Neural progenitor cell (in vitro differentiated cells): Measurements from ENCODE around the gene SLX4. TPM values are rescaled to one million over a fixed set of nuclear protein-coding genes. Genes with fewer than 3 reads are reported as not detected.

Source experiments
- DNase-seq: peaks from one replicate; pipeline ENCODE4 v3.0.0-alpha.2; 2016; ENCODE audit warnings: low spot score
- H2AFZ ChIP-seq: fragments of 200-600 bp; sonication (generic); replicated peaks from 2 replicates; pipeline ENCODE4 v1.6.1; 2016; ENCODE audit warnings: antibody characterized with exemption
- H3F3A ChIP-seq: fragments of 200-600 bp; sonication (generic); 2 replicates; pipeline ENCODE4 v1.6.1; 2016; ENCODE audit warnings: antibody characterized with exemption, low read depth
- H3K27ac ChIP-seq: fragments of 200-600 bp; sonication (generic); 2 replicates; pipeline ENCODE4 v1.5.1; 2016; ENCODE audit warnings: mild to moderate bottlenecking
- H3K27me3 ChIP-seq: fragments of 200-600 bp; sonication (generic); 2 replicates; pipeline ENCODE4 v1.6.1; 2016; ENCODE audit warnings: mild to moderate bottlenecking, moderate library complexity
- H3K36me3 ChIP-seq: fragments of 200-600 bp; sonication (generic); 2 replicates; pipeline ENCODE4 v1.5.1; 2016
- H3K4me1 ChIP-seq: fragments of 200-600 bp; sonication (generic); 2 replicates; pipeline ENCODE4 v1.6.1; 2016; ENCODE audit warnings: mixed run types
- H3K4me2 ChIP-seq: fragments of 200-600 bp; sonication (generic); 2 replicates; pipeline ENCODE4 v1.6.1; 2016
- H3K4me3 ChIP-seq: fragments of 200-600 bp; sonication (generic); 2 replicates; pipeline ENCODE4 v1.5.1; 2016
- H3K79me2 ChIP-seq: fragments of 200-600 bp; sonication (generic); 2 replicates; pipeline ENCODE4 v1.6.1; 2016; ENCODE audit warnings: low read depth
- H3K9ac ChIP-seq: fragments of 200-600 bp; sonication (generic); 2 replicates; pipeline ENCODE4 v1.6.1; 2016
- H3K9me3 ChIP-seq: fragments of 200-600 bp; sonication (generic); 2 replicates; pipeline ENCODE4 v1.5.1; 2016; ENCODE audit warnings: low read depth
- H4K20me1 ChIP-seq: fragments of 200-600 bp; sonication (generic); 2 replicates; pipeline ENCODE4 v1.6.1; 2016; ENCODE audit warnings: low read depth
- H3K27ac Mint-ChIP-seq: 3 replicates; pipeline ENCODE4 v1.8.0; 2021; ENCODE audit warnings: mixed read lengths
- H3K27me3 Mint-ChIP-seq: 2 replicates; pipeline ENCODE4 v1.8.0; 2022; ENCODE audit warnings: low read depth, mild to moderate bottlenecking, inconsistent platforms, moderate library complexity, mixed read lengths; ENCODE audit not compliant: insufficient read depth
- H3K36me3 Mint-ChIP-seq: 3 replicates; pipeline ENCODE4 v1.8.0; 2021; ENCODE audit warnings: mixed read lengths
- H3K4me1 Mint-ChIP-seq: 3 replicates; pipeline ENCODE4 v1.8.0; 2021; ENCODE audit warnings: mixed read lengths
- H3K4me3 Mint-ChIP-seq: 3 replicates; pipeline ENCODE4 v1.8.0; 2021; ENCODE audit warnings: mild to moderate bottlenecking, moderate library complexity, mixed read lengths
- H3K9me3 Mint-ChIP-seq: 3 replicates; pipeline ENCODE4 v1.8.0; 2020; ENCODE audit warnings: mixed read lengths
- CTCF ChIP-seq: fragments of 200-600 bp; sonication (generic); IDR thresholded peaks from 2 replicates; pipeline ENCODE4 v1.5.1; 2017; ENCODE audit warnings: antibody characterized with exemption, mild to moderate bottlenecking
- EZH2 ChIP-seq: fragments of 200-600 bp; sonication (generic); IDR thresholded peaks from 2 replicates; pipeline ENCODE4 v1.6.1; 2017; ENCODE audit warnings: antibody characterized with exemption, mild to moderate bottlenecking, moderate library complexity
- EZH2phosphoT487 ChIP-seq: fragments of 200-600 bp; sonication (generic); IDR thresholded peaks from 2 replicates; pipeline ENCODE4 v1.6.1; 2017; ENCODE audit warnings: antibody characterized with exemption
- total RNA-seq: library from RNA; depleted of rRNA; stranded (reverse); fragments of >200 nt; gene quantifications from 2 replicates; pipeline ENCODE4 v1.2.3, GENCODE V29; 2015; ENCODE audit warnings: low replicate concordance

The SLX4 gene
- total RNA-seq, 1 donor from 2014 or later, result 7.7 TPM

DNA sequence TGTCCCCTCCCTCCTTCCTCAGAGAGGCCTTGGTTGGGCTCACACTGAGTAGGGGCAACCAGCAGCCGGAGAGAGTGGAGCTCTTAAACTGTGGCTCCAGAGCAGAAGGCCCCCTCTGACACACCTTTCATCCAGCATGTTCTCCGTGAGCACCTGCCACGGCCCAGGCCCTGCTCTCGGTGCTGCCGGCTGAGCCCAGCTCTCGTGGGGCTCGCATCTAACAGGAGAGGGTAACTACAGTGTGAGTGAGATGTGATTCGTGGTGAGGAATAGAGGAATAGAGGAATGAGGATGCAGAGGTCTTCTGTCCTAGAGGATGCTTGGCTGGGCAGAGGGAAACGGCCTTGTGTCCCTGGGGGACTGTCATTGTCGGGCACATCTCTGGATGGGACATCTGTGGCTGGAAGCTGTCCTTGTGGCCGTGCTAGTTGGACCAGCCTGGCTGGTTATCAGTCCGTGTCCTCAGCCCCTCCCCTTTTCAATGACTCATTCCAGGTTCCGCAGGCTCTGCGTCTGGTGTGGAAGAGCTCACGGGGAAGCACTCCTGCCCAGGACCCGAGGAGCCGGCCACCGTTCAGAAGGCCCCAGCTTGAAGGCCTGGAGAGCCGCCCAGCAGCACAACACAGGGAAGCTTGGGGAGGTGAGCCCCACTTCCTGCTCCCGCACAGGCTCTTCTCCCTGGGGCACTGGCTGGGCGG is 31.1 kb upstream of the SLX4 start:
- Mint-ChIP-seq H3K36me3 (peaks cover 6% of the 10 kb centered on the region), H3K4me3 (no peak overlapping the region), H3K4me1 (peaks cover 59% of the 10 kb centered on the region), H3K27ac (no peak overlapping the region), H3K9me3 (no peaks in the 10 kb centered on the region), H3K27me3 (peaks cover 12% of the 10 kb centered on the region)
- Histone ChIP-seq H3K27me3 (no peaks in the 10 kb centered on the region), H3K27ac (no peak overlapping the region), H2AFZ (no peak overlapping the region), H4K20me1 (peaks cover 18% of the 10 kb centered on the region), H3K4me2 (no peak overlapping the region), H3F3A (peaks cover 27% of the 10 kb centered on the region), H3K79me2 (peaks cover 5% of the 10 kb centered on the region), H3K4me3 (no peak overlapping the region), H3K9ac (no peak overlapping the region), H3K9me3 (no peaks in the 10 kb centered on the region), H3K36me3 (no peaks in the 10 kb centered on the region), H3K4me1 (peaks cover 24% of the 10 kb centered on the region)
- TF ChIP-seq EZH2 (no peak), CTCF (no peak), EZH2phosphoT487 (no peak)
- DNase-seq, result no peak

- peaks cover 8% of the 10 kb centered on the region for H3K36me3 Mint-ChIP-seq
- no peak for DNase-seq
- H3K27me3 ChIP-seq, result no peaks in the 10 kb centered on the region
- H3K27ac Mint-ChIP-seq, result no peak overlapping the region
- no peaks in the 10 kb centered on the region for H3K9me3 ChIP-seq
- peaks cover 5% of the 10 kb centered on the region for H3K79me2 ChIP-seq
- peaks cover 12% of the 10 kb centered on the region for H3K27me3 Mint-ChIP-seq
- no peak overlapping the region for H3K4me3 ChIP-seq
- H3K9ac ChIP-seq, result no peak overlapping the region
- TF ChIP-seq EZH2phosphoT487, result no peak
- no peak for TF ChIP-seq EZH2
- TF ChIP-seq CTCF, result no peak
- no peak overlapping the region for H3K27ac ChIP-seq
- H3F3A ChIP-seq, result peaks cover 27% of the 10 kb centered on the region
- H3K4me3 Mint-ChIP-seq, result no peak overlapping the region
- no peak overlapping the region for H2AFZ ChIP-seq
- peaks cover 18% of the 10 kb centered on the region for H4K20me1 ChIP-seq
- H3K4me1 ChIP-seq, result peaks cover 29% of the 10 kb centered on the region
- H3K4me1 Mint-ChIP-seq, result peaks cover 59% of the 10 kb centered on the region
- no peak overlapping the region for H3K4me2 ChIP-seq
- H3K9me3 Mint-ChIP-seq, result peaks cover 2% of the 10 kb centered on the region
- no peaks in the 10 kb centered on the region for H3K36me3 ChIP-seq
Measured at GRCh38 chr16:3641801-3642396, 30.5 kb upstream of the SLX4 start.

- no peak for DNase-seq
- no peak overlapping the region for H3K4me3 ChIP-seq
- H3K4me1 ChIP-seq, result peaks cover 19% of the 10 kb centered on the region
- Mint-ChIP-seq H3K27ac (no peak overlapping the region), H3K36me3 (peaks cover 8% of the 10 kb centered on the region), H3K4me1 (peaks cover 49% of the 10 kb centered on the region), H3K9me3 (peaks cover 4% of the 10 kb centered on the region), H3K27me3 (peaks cover 6% of the 10 kb centered on the region), H3K4me3 (no peak overlapping the region)
- peaks cover 5% of the 10 kb centered on the region for H3K79me2 ChIP-seq
- H3K27ac ChIP-seq, result no peak overlapping the region
- H3K27me3 ChIP-seq, result no peaks in the 10 kb centered on the region
- no peaks in the 10 kb centered on the region for H3K9me3 ChIP-seq
- H3F3A ChIP-seq, result peaks cover 20% of the 10 kb centered on the region
- peaks cover 12% of the 10 kb centered on the region for H4K20me1 ChIP-seq
- TF ChIP-seq EZH2phosphoT487 (no peak), CTCF (no peak), EZH2 (no peak)
- H2AFZ ChIP-seq, result no peak overlapping the region
- no peaks in the 10 kb centered on the region for H3K36me3 ChIP-seq
- no peak overlapping the region for H3K4me2 ChIP-seq
- no peak overlapping the region for H3K9ac ChIP-seq
Measured at GRCh38 chr16:3640632-3641501, 29.5 kb upstream of the SLX4 start.
